HG02763 (cell line): ENCODE results near the gene SIK2.
"Not testable (repeated sequence)": the region's sequence is repeated elsewhere in the genome, so short reads cannot be mapped to it uniquely, and the experiment has no call there.

ENCODE experiments used
- ATAC-seq: cut with Tn5 transposase; IDR thresholded peaks from one replicate; pipeline ENCODE4 v1.9.1; 2021; ENCODE audit warnings: mild to moderate bottlenecking, moderate library complexity; ENCODE audit not compliant: unreplicated experiment

Gene SIK2

DNA sequence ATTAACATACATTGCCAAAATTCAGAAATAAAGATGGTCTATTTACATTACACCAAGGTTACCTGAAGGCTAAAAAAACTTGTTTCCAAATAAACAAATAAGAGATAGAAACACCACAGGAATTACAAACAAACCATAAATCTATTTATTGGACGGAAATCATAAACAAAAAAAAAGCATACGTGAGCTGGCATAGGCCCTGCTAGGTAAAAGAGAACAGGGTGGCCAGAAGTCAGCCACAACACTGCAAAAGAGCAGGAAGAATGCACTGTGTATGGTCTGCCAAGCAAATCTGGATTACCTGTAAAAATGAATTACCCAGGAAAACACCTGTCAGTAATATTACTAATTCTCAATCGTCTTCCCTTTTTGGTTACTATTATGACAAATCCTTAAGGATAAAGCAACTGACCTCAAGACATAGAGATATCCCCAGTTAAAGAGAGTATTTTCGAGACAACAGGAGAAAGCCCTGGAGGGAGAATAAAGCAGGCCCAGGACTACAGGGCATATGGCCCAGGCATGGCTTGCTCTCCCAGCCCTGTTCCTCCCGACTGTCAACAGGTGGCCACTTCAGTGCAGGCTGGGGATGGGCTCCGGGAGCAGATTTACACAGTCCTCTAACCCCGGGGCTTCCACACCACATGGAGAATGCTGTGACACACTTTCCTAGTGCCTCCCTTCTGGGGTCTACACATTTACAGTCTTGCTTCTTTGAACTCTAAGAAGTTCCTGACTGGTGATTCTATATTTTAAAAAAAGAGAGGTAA lies 146.0 kb downstream of the SIK2 start:
- no peak for ATAC-seq

DNA sequence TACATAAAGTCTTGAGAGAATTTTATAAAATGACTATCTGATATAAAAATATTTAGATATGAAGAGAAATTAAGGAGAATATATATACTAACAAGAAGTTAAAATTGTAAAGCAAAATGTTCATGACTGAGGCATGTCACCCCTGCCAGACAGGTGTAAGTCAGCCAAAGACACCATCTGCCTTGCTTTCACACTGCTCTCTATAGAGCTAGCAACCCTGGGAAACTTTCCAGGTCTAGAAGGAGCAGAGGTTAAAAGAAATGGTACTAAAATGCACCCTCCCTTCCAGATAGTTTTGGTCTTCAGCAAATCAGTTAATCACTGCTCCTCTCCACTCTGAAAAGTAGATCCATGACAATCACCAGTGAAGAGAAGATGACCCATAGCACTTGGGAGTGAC lies 147.4 kb downstream of the SIK2 start:
- no peak for ATAC-seq

DNA sequence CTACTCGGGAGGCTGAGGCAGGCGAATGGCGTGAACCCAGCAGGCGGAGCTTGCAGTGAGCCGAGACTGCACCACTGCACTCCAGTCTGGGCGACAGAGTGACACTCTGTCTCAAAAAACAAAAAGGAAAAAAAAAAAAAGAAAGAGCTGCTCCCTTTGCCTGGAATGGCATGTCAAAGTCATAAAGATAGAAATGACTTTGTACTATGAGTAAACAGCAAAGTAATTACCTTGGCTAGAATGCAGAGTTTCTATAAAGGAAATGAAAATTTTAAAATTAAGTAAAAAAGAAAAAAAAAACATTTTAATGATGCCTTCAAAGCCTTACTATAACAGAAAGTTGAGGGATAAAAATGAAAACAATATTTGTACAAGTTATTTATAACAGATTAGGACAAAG lies 153.8 kb downstream of the SIK2 start:
- no peak for ATAC-seq

DNA sequence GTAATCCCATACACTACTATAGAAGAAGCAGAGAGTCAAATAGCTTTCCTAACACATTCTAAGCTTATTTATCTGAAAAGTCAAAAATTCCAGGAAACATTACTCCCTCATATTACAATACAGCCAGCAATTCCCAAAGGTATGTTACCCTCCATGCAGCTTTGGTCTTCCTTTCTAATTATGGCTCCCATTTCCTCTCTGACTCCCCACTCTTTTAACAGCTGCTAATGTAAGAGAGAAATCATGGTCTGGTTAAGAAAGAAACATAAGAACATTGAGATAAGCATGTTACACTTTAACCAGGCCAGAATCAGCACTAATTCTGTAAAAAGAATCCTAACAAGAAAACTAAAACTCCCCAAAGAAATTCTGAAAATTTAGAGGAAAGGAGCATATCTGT lies 157.1 kb downstream of the SIK2 start:
- no peak for ATAC-seq

DNA sequence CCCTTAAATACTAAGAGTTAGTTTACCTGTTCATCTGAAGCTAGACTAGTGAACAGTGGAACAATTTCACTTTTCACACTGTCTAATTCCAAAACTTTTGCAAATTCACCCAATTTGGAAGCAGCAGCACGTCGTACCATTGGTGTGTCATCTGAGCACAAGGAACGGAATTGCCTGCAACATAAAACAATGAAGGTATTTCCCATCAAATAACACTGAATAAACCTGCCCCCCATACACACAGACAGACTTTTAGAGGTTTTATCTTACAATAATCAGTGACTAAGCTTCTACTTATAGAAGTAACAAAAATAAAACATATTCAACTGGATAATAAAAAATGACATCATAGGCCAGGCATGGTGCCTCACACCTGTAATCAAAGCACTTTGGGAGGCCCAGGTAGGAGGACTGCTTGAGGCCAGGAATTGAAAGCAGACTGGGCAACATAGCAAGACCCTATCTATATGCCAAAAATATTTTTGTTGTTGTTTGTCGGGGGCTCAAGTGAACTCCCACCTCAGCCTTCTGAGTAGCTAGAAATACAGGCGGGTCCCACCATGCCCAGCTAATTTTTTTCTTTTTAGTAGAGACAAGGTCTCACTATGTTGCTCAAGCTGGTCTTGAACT lies 157.6 kb downstream of the SIK2 start:
- no peak for ATAC-seq

DNA sequence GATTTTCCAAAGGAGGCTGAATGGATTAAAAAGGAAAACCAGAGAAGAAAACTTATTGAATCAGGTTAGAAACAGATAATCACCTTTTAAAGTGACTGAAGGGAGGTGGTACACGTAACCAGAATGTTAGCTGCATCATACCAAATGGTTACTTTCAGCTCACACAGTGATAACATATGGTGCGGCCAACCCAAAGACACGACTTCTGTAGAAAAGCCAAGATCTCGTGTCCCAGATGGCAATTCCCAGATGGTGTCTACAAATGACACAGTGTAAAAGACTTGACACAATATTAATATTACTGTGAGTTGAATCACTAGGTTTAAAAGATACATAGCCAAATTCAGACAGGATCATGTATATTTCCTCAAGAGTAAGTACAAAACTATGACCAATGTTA lies 158.8 kb downstream of the SIK2 start:
- no peak for ATAC-seq

DNA sequence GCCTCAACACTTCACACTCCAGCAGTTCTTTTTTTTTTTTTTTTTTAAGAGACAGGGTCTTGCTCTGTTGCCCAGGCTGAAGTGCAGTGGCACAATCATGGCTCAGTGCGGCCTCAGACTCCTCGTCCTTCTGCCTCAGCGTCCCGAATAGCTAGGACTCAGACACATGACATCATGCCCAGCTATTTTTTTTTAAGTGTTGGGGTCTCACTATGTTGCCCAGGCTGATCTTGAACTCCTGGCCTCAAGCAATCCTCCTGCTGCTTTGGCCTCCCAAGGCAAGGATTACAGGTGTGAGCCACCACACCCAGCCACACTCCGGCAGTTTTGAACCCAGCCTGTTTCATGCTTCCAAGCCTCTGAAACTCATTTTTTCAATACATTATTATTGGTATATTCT lies 160.3 kb downstream of the SIK2 start:
- no peak for ATAC-seq

DNA sequence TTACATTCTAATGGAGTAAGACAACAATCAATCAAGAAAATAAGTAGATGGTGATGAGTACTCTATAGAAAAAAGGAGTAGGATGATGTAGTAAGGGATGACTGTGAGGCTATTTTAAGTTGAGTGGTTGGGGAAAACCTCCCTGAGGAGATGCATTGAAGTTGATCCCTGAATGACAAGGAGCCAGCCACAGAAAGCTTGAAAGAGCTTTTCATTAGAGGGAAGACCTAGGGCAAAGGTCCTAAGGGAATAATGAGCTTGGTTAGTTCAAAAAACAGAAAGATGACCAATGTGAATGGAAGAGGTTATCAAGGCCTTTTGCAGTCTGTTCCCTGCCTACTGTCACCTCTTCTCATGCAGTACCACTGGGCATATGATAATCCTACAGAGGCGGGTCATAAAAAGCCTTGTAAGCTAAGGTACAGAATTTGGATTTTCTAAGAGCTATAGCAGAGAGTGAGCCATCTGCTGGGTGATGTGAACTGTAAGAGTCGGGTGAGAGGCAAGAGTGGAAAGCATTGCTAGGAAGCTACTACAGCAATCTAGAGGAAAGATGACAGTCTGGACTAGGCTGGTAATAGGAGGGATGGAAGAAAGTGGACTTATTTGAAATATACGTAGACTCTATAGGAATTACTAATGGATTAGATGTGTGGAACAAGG lies 160.9 kb downstream of the SIK2 start:
- no peak for ATAC-seq

DNA sequence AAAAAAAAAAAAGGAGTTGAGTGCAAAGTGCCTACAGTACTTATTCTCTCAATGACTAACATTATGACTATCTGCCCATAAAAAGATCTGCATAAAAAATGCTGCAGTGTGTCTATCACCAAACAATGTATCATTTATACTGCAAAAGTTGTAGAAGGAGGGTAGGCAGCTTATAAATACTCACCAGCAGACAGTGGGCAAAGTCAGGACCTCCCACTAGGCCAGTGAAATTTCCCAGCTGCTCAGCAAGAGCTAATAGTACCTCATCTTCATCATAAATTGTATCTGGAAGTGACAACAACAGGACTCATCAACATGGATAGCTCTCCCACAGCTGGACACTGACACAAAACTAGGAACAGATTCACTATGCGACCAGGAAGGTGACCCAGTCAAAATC lies 162.4 kb downstream of the SIK2 start:
- ATAC-seq = no peak

DNA sequence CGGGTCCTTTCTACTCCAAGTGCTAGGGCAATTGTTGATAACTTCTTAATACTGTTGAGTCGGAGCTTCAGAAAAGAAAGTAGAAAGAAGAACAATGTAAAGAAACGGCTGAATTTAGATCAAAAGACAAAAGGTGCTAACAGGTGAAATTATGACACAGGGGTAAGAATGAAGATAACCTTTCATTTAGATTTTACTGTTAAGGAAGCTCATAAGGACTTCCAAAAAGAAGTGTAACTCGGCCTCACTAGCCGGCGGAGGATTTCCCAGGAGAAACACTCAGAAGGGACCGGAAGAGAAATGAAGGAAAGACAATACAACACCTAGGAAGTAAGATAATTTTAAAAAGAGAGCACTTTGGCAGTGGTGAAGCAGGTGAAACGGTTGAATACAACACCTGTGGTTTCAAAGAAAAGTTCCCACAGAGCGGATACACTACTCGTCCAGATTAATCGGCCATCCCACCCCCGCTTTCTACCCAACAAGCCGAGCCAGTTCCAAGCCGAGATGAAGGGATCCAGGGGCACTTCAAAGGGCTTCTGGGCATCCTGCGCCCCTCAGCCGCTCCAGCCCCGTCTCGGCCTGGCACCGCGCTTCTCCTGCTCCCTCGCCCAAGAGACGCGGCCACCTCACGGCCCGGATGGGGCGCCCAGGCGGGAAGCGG lies 163.2 kb downstream of the SIK2 start:
- peak; percentile 45 for ATAC-seq

DNA sequence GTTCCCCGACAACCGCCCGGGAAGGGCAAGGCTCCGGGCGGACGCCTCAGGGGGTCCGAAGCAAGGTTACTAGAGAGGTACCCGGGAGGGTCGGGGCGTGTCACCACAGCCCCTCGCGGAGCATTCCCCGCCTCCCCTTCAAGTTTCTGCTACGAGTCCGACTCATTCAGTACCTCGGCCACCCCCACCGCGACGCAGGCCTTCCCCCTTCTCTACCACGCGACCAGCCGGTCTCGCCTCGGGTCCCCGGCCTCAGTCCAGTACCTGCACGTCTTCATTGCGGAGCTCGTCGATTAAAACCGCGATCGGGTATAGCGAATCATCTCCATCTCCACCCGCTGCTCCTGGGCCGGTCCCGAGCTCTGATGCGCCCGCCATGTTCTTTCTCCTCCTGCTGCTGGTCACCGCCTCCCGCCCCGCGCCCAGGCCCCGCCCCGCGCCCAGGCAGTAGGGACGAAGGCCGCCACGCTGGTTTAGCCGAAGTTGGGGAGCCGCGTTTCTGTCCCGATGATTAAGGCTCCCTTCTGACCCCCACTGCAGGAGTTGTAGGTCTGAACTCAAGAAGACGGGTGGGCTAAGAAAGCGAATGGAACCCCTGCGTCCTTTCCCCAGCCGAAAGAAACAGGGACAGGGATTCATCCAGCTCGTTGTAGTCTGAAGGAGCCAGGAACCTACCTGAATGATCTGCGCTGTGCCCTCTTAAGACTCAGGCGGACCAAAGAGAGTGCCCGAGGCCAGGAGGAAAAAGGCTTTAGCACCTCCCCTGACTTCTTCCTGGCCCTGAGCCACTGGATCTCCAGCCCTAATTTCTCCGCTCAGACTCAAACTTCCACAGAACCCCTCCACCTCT lies 164.0 kb downstream of the SIK2 start, which contains the start of gene PPP2R1B:
TSS of gene PPP2R1B (minus strand) at position 406 of the 850 bp plus-strand sequence. CDS start at position 378, 28 bp downstream.
- ATAC-seq = peak; percentile 86

DNA sequence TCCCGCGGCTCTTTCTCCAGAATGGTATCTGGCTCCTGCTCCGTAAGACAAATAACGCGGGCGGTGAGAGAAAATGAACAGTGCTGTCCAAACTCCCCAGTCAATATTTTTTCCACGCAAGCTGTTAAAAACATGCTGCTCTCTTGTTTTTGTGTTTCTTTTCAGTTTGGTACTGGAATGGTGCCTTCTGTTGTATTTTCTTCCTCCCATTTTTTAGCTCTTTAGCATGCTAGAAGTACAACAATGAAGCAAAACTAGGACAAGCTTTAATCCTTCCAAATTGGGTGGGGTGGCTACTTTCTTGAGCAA lies 164.5 kb downstream of the SIK2 start:
- no peak for ATAC-seq

DNA sequence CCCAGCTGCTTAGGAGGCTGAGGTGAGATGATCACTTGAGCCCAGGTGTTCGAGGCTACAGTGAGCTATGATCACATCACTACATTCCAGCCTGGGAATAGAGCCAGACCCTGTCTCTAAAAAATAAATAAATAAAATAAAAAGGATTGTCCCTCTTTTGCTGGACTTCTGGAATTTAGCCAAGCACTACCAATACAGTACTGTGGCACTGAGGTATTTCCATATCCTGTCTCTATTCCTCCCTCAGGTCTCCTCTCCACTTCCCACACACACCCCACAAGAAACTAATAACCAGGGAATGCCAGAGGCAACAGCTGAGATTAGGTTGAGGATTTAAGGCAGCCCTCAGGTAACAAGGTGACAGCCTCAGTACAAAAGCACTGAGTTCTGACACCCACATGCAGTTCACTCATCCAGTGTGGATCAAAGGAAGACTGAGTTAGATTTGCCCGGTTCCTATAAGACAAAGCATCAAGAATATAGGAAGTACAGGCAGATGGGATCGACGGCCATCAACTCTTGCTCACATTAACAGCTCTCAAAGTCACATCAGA lies 168.4 kb downstream of the SIK2 start:
- ATAC-seq = no peak

DNA sequence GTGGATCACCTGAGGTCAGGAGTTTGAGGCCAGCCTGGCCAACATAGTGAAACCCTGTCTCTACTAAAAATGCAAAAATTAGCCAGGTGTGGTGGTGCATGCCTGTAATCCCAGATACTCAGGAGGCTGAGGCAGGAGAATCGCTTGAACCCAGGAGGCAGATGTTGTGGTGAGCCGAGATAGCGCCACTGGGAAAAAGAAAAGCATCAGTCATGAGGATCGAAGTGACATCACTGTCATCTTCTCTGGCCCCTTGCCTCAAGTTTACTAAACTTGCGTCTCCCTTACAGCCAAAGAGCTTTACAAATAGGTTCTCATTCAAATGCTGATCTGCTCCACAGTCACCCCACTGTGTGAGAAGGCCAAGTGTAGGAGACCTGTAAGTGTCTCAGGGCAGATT lies 169.0 kb downstream of the SIK2 start:
- not testable (repeated sequence) for ATAC-seq

DNA sequence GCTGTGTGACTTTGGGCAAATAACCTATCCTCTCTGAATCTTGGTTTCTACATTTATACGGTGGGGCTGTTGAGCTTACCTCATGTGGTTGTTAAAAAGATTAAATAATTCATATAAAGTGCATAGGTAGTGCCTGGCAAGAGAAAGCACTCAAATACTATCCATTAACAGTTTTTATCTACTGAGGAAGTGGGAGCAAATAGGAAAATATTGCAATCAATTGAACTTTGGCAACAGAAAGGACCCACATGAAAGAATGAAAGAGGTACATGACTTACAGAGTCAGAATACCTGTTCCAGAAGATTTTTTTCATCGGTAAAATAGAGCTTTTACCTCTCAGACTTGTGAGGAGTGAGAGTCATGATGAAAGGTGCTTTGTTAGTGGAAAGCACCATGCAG lies 170.3 kb downstream of the SIK2 start:
- no peak for ATAC-seq

DNA sequence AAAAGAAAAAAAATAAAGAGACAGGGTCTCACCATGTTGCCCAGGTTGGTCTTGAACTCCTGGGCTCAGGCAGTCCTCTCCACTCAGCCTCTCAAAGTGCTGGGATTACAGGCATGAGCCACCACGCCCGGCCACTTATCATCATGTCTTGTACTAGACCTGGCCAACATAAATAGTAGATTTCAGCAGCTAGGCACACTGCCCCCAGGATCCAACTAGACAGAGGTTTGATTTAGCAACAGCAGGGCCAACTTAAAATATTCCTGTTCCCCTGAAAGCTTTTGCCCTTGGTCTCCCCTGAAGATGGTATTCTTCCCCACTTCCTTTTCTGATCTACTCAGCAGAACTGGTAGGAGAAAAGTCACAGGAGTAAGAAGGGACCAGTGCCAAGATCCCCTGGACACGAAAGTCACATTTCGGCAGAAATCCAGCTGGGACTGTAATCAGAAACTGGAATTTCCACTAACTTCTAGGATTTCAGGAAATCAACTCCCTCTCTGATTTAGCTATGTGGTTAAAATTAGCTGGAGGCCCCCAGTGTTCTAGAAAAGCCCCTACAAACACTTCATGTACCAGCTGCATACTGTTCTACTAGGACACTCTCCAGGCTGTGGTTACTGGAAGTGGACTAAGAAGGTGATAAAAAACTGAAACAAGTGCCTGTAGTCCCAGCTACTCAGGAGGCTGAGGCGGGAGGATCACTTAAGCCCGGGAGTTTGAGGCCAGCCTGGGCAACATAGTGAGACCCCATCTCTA lies 172.9 kb downstream of the SIK2 start:
- ATAC-seq = no peak

DNA sequence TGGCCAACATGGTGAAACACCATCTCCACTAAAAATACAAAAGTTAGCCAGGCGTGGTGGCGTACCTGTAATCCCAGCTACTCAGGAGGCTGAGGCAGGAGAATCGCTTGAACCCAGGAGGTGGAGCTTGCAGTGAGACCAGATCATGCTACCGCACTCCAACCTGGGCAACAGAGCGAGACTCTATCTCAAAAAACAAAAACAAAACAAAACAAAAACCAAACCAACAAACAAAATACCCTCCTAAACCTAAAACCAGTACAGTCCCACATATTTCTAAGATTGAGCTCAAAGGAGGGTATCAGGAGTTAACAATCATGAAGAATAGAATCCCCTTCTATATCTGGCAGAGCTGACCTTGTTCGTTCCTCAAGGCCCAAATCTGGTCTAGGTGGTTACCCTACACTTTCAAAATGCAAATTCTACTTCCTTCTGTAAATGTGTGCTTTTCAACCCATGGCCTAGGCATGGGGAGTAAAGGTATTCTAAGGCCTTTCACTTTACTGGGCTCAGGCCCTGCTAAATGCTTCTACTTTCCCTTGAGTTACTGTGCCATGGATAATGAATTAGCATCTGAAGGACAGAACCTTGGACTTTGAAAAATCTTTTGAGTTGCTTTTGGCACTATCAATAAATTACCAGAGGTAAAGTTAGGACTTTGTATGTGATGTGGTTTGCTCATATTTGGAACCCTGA lies 174.3 kb downstream of the SIK2 start:
- ATAC-seq = peak; percentile 96

DNA sequence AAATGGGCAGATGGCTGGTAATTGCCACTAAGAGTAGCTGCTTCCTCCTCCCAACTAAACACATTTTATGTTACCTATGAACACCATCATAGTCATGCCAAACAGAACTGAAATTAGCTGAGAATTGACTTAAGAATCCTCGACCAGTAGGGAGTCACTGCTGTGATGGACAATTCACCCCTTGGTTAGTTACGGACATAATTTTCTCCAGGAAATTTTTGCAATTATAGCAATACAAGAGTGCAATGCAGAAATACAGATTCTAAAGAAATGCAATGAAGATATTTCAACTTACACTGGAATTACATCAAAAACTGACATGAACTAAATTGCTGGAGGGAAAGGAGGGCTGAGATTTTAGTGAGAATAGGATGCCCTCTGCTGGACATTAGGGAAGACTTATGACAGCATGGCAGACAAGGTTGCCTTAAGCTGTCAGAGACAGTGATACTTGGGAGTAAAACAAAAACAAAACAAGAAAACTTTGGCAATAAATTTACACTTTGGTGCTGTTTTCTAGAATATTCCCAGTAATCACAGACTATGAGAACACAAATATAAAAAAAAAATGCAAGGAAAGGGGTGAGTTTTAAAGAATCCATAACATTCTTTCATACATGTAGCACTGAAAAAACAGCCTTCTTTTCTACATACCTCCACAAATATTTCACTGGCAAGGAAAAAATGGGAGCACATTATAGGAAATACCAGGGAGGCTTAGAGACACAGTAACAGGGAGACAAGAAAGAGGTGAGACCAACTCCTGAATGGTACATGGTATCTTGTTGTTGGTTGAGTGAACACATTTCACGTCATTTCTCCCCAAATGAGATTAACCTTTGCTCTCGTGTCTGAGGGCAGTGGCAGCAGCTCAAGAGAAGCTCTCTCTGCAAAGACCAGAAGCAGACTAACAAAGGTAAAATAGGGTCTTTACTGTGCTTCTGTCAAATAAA lies 175.1 kb downstream of the SIK2 start:
- ATAC-seq = no peak
